Activated CD4-positive, alpha-beta T cell treated with anti-CD3 and anti-CD28 coated beads, Interleukin-2, amount 50 U/mL, for 4 hours (primary cell): ENCODE results near the gene CPSF7.

Experiments
- DNase-seq, 2 experiments: peaks; one replicate each; pipeline ENCODE4 v3.0.0-alpha.2; 2020

Gene CPSF7

GRCh38 chr11:61353131-61354067, 76.4 kb downstream of the CPSF7 start:
- DNase-seq, result no peak
